Type B pancreatic cell (in vitro differentiated cells): Measurements from ENCODE around the gene SV2B. TPM values are rescaled to one million over a fixed set of nuclear protein-coding genes. Genes with fewer than 3 reads are reported as not detected.

Experiments used
- DNase-seq: peaks from one replicate; pipeline ENCODE4 v3.0.0; 2021; ENCODE audit warnings: mixed read lengths; ENCODE audit not compliant: unreplicated experiment; ENCODE audit errors: extremely low spot score
- H3K27ac Mint-ChIP-seq: 2 replicates; pipeline ENCODE4 v1.8.0; 2021; ENCODE audit warnings: mild to moderate bottlenecking, mixed read lengths
- H3K27me3 Mint-ChIP-seq: 2 replicates; pipeline ENCODE4 v1.8.0; 2021; ENCODE audit warnings: mixed read lengths
- H3K36me3 Mint-ChIP-seq: 2 replicates; pipeline ENCODE4 v1.8.0; 2021; ENCODE audit warnings: mixed read lengths
- H3K4me1 Mint-ChIP-seq: one replicate; pipeline ENCODE4 v1.8.0; 2021; ENCODE audit warnings: mixed read lengths; ENCODE audit not compliant: unreplicated experiment
- H3K4me3 Mint-ChIP-seq: 2 replicates; pipeline ENCODE4 v1.8.0; 2021; ENCODE audit warnings: mild to moderate bottlenecking, mixed read lengths
- H3K9me3 Mint-ChIP-seq: 2 replicates; pipeline ENCODE4 v1.8.0; 2021; ENCODE audit warnings: mixed read lengths
- CTCF ChIP-seq: fragments of 200-600 bp; sonication (generic); conservative IDR thresholded peaks from 2 replicates; pipeline ENCODE4 v1.5.0; 2021; ENCODE audit warnings: antibody characterized with exemption, mild to moderate bottlenecking
- total RNA-seq: library from RNA; stranded (reverse); gene quantifications from 2 replicates; pipeline ENCODE4 v1.2.1, GENCODE V29; 2021; ENCODE audit warnings: low replicate concordance

SV2B gene
- total RNA-seq, 1 donor from 2014 or later = 1.7 TPM

GRCh38 chr15:91238644-91239425 is 138.8 kb downstream of the SV2B start:
- H3K9me3 Mint-ChIP-seq = no peaks in the 10 kb centered on the region
- no peaks in the 10 kb centered on the region for H3K36me3 Mint-ChIP-seq
- DNase-seq = no peak
- H3K27me3 Mint-ChIP-seq = peaks cover 43% of the 10 kb centered on the region
- no peaks in the 10 kb centered on the region for H3K4me1 Mint-ChIP-seq
- no peak overlapping the region for H3K4me3 Mint-ChIP-seq
- no peak for TF ChIP-seq CTCF
- H3K27ac Mint-ChIP-seq = no peak overlapping the region

GRCh38 chr15:91243826-91244225 is 143.8 kb downstream of the SV2B start:
- Mint-ChIP-seq H3K36me3 (no peaks in the 10 kb centered on the region), H3K4me3 (no peak overlapping the region), H3K9me3 (no peaks in the 10 kb centered on the region), H3K27me3 (peaks cover 22% of the 10 kb centered on the region), H3K27ac (no peak overlapping the region), H3K4me1 (no peaks in the 10 kb centered on the region)
- no peak for TF ChIP-seq CTCF
- no peak for DNase-seq

GRCh38 chr15:91244919-91245318 is 144.9 kb downstream of the SV2B start:
- no peaks in the 10 kb centered on the region for H3K4me1 Mint-ChIP-seq
- H3K9me3 Mint-ChIP-seq = no peaks in the 10 kb centered on the region
- TF ChIP-seq CTCF = no peak
- no peak for DNase-seq
- no peak overlapping the region for H3K4me3 Mint-ChIP-seq
- peaks cover 24% of the 10 kb centered on the region for H3K27me3 Mint-ChIP-seq
- H3K36me3 Mint-ChIP-seq = no peaks in the 10 kb centered on the region
- no peak overlapping the region for H3K27ac Mint-ChIP-seq

GRCh38 chr15:91246998-91247397 is 146.9 kb downstream of the SV2B start:
- peaks cover 44% of the 10 kb centered on the region for H3K27me3 Mint-ChIP-seq
- no peak overlapping the region for H3K27ac Mint-ChIP-seq
- TF ChIP-seq CTCF = no peak
- H3K4me1 Mint-ChIP-seq = no peaks in the 10 kb centered on the region
- no peak for DNase-seq
- no peaks in the 10 kb centered on the region for H3K9me3 Mint-ChIP-seq
- H3K4me3 Mint-ChIP-seq = no peak overlapping the region
- no peaks in the 10 kb centered on the region for H3K36me3 Mint-ChIP-seq

- no peak for DNase-seq
- Mint-ChIP-seq H3K9me3 (no peaks in the 10 kb centered on the region), H3K27ac (no peak overlapping the region), H3K36me3 (no peaks in the 10 kb centered on the region), H3K4me1 (no peaks in the 10 kb centered on the region), H3K4me3 (no peak overlapping the region), H3K27me3 (peaks cover 40% of the 10 kb centered on the region)
- TF ChIP-seq CTCF = no peak
Observed at GRCh38 chr15:91249591-91249990, 149.5 kb downstream of the SV2B start.
